DMS79 treated with DMSO at 0.1 percent for 48 hours (cell line): ENCODE data around the gene IL12RB2.

Experiments used
- DNase-seq: peaks from one replicate; lab custom pipeline; 2025; lab: John Stamatoyannopoulos, UW

The IL12RB2 gene

GRCh38 chr1:67348586-67349252 is 41.0 kb downstream of the IL12RB2 start:
- no peak for DNase-seq

- DNase-seq = no peak
Measured at GRCh38 chr1:67350783-67351182, 43.1 kb downstream of the IL12RB2 start.

- DNase-seq = no peak
Measured at GRCh38 chr1:67352211-67352610, 44.5 kb downstream of the IL12RB2 start.

- no peak for DNase-seq
Measured at GRCh38 chr1:67355745-67356424, 48.2 kb downstream of the IL12RB2 start.

- no peak for DNase-seq
Measured at GRCh38 chr1:67359592-67359991, 51.9 kb downstream of the IL12RB2 start.

GRCh38 chr1:67361641-67362040 is 54.0 kb downstream of the IL12RB2 start:
- no peak for DNase-seq

- DNase-seq = peak; percentile 55
Measured at GRCh38 chr1:67367370-67368045, 59.8 kb downstream of the IL12RB2 start.

GRCh38 chr1:67368046-67368514 is 60.4 kb downstream of the IL12RB2 start:
- DNase-seq = peak; percentile 39

- no peak for DNase-seq
Measured at GRCh38 chr1:67371043-67371442, 63.4 kb downstream of the IL12RB2 start.

GRCh38 chr1:67371681-67372080 is 64.0 kb downstream of the IL12RB2 start:
- no peak for DNase-seq

GRCh38 chr1:67372136-67372535 is 64.5 kb downstream of the IL12RB2 start:
- no peak for DNase-seq

- no peak for DNase-seq
Measured at GRCh38 chr1:67372898-67373297, 65.2 kb downstream of the IL12RB2 start.

- peak; percentile 6 for DNase-seq
Measured at GRCh38 chr1:67376381-67376780, 68.7 kb downstream of the IL12RB2 start.

GRCh38 chr1:67377253-67377652 is 69.6 kb downstream of the IL12RB2 start:
- no peak for DNase-seq

GRCh38 chr1:67381154-67381553 is 73.5 kb downstream of the IL12RB2 start:
- DNase-seq = no peak

- DNase-seq = no peak
Measured at GRCh38 chr1:67382292-67382691, 74.6 kb downstream of the IL12RB2 start.

- DNase-seq = no peak
Measured at GRCh38 chr1:67383999-67384638, 76.4 kb downstream of the IL12RB2 start.

- DNase-seq = no peak
Measured at GRCh38 chr1:67390041-67390887, 82.6 kb downstream of the IL12RB2 start.

- DNase-seq = no peak
Measured at GRCh38 chr1:67393240-67393639, 85.6 kb downstream of the IL12RB2 start.

GRCh38 chr1:67393737-67394136 is 86.1 kb downstream of the IL12RB2 start:
- no peak for DNase-seq

- DNase-seq = no peak
Measured at GRCh38 chr1:67394548-67394947, 86.9 kb downstream of the IL12RB2 start.
